HCT116 (cell line): ENCODE results near the gene LNPEP. TPM values are rescaled to one million over a fixed set of nuclear protein-coding genes. Genes with fewer than 3 reads are reported as not detected.
A peak's percentile ranks its signal among the peaks of the same experiment; 100 is the strongest.

Experiments
- ATAC-seq: fragments of 200-7000 bp; cut with Tn5 transposase; 2 replicates; pipeline ENCODE4 v1.9.1; 2020; ENCODE audit warnings: mild to moderate bottlenecking, moderate library complexity
- BruUV-seq: library from RNA; stranded (reverse); fragments of 400-500 nt; replicated peaks from 2 replicates; lab custom pipeline; 2021; lab: Mats Ljungman, UMichigan
- CTCF ChIA-PET: fragments of 300-600 bp; sonication (Branson Sonifier 250); formaldehyde crosslinking; loops from one replicate; lab custom pipeline; 2021; ENCODE audit warnings: antibody characterized with exemption; lab: Charles Lee
- POLR2A ChIA-PET: fragments of 300-600, 350-600 bp; sonication (Branson Sonifier 250); formaldehyde crosslinking; loops from one replicate; lab custom pipeline; 2021; ENCODE audit warnings: antibody characterized with exemption; lab: Charles Lee
- RAD21 ChIA-PET, 2 experiments: fragments of 300-600 bp; sonication (Branson Sonifier 250); formaldehyde crosslinking; loops; one replicate each; lab custom pipeline; 2023; ENCODE audit warnings: low total read pairs in 2 of 2; ENCODE audit not compliant: uncharacterized antibody in 2 of 2, unreplicated experiment in 2 of 2, low non-redundant PET in 1 of 2; lab: Charles Lee
- DNase-seq: peaks from one replicate; pipeline ENCODE4 v3.0.0-alpha.2; 2010; ENCODE audit warnings: low read depth, low spot score
- H2AFZ ChIP-seq: fragments of 200-600 bp; shearing (Covaris generic), sonication (generic); 2 replicates; pipeline ENCODE4 v1.6.1; 2017; ENCODE audit warnings: low read depth, mixed run types, mixed read lengths, antibody characterized with exemption, low read length; ENCODE audit not compliant: poor library complexity, severe bottlenecking
- H3K27ac ChIP-seq: 2 replicates; pipeline ENCODE4 v1.5.1; 2012; ENCODE audit warnings: low read depth, low read length
- H3K27me3 ChIP-seq: fragments of 200-600 bp; sonication (generic); 2 replicates; pipeline ENCODE4 v1.6.1; 2016; ENCODE audit warnings: mixed run types, low read length, mixed read lengths; ENCODE audit not compliant: insufficient read depth
- H3K36me3 ChIP-seq, 2 experiments: fragments of 200-500 bp in 1 of 2; fragments of 200-600 bp in 1 of 2; sonication (Bioruptor generic) in 1 of 2; sonication (generic) in 1 of 2; 2 replicates each; pipeline versions ENCODE4 v1.5.1 to v1.6.1; 2014 to 2016; ENCODE audit warnings: low read length in 2 of 2, inconsistent platforms in 1 of 2, mixed read lengths in 1 of 2, mixed run types in 1 of 2; ENCODE audit not compliant: insufficient read depth in 2 of 2, control insufficient read depth in 1 of 2
- H3K4me1 ChIP-seq, 2 experiments: fragments of 200-600 bp in 1 of 2; sonication (generic) in 1 of 2; 2 replicates each; pipeline versions ENCODE4 v1.5.1 to v1.6.1; 2012 to 2017; ENCODE audit warnings: low read length in 2 of 2, inconsistent platforms in 1 of 2, mild to moderate bottlenecking in 1 of 2, mixed read lengths in 1 of 2, mixed run types in 1 of 2, moderate library complexity in 1 of 2; ENCODE audit not compliant: insufficient read depth in 2 of 2, control insufficient read depth in 1 of 2
- H3K4me2 ChIP-seq: fragments of 200-600 bp; sonication (generic); 2 replicates; pipeline ENCODE4 v1.6.1; 2017; ENCODE audit warnings: mixed run types, low read length, mixed read lengths
- H3K4me3 ChIP-seq, 2 experiments: fragments of 200-600 bp in 1 of 2; sonication (generic) in 1 of 2; replicated peaks in 1 of 2; 2 replicates each; pipeline ENCODE4 v1.5.1; 2011 to 2016; ENCODE audit warnings: low read length in 2 of 2, control low read depth in 1 of 2, low read depth in 1 of 2, mild to moderate bottlenecking in 1 of 2, mixed read lengths in 1 of 2, mixed run types in 1 of 2
- H3K79me2 ChIP-seq: fragments of 200-600 bp; sonication (generic); 2 replicates; pipeline ENCODE4 v1.6.1; 2017; ENCODE audit warnings: mild to moderate bottlenecking, mixed run types, low read length, moderate library complexity, mixed read lengths; ENCODE audit not compliant: insufficient read depth
- H3K9ac ChIP-seq: fragments of 200-600 bp; sonication (generic); 2 replicates; pipeline ENCODE4 v1.6.1; 2016; ENCODE audit warnings: low read length, mixed read lengths
- H3K9me2 ChIP-seq: fragments of 200-600 bp; sonication (generic), shearing (Covaris generic); 2 replicates; pipeline ENCODE4 v1.6.1; 2017; ENCODE audit warnings: mixed run types, mild to moderate bottlenecking, moderate library complexity; ENCODE audit not compliant: insufficient read depth
- H3K9me3 ChIP-seq, 2 experiments: fragments of 200-500 bp in 1 of 2; fragments of 200-600 bp in 1 of 2; sonication (Bioruptor generic) in 1 of 2; sonication (generic) in 1 of 2; 2 replicates each; pipeline ENCODE4 v1.6.1; 2014 to 2017; ENCODE audit warnings: low read length in 2 of 2, mixed read lengths in 2 of 2, inconsistent platforms in 1 of 2, low read depth in 1 of 2, mild to moderate bottlenecking in 1 of 2, mixed run types in 1 of 2, moderate library complexity in 1 of 2; ENCODE audit not compliant: control insufficient read depth in 1 of 2, insufficient read depth in 1 of 2
- H4K20me1 ChIP-seq: fragments of 200-600 bp; sonication (generic), shearing (Covaris generic); 2 replicates; pipeline ENCODE4 v1.6.1; 2017; ENCODE audit warnings: mixed run types, mild to moderate bottlenecking, moderate library complexity; ENCODE audit not compliant: insufficient read depth
- ELF1 ChIP-seq: IDR thresholded peaks from 2 replicates; pipeline ENCODE4 v1.6.1; 2012; ENCODE audit warnings: low read depth, borderline replicate concordance
- POLR2A ChIP-seq: IDR thresholded peaks from 2 replicates; pipeline ENCODE4 v1.7.0; 2011; ENCODE audit warnings: borderline replicate concordance; ENCODE audit not compliant: insufficient read depth, insufficient read length; ENCODE audit errors: extremely low read depth
- POLR2AphosphoS5 ChIP-seq: IDR thresholded peaks from 2 replicates; pipeline ENCODE4 v1.6.1; 2011; ENCODE audit warnings: mild to moderate bottlenecking, low read depth, low read length, moderate library complexity
- SP1 ChIP-seq: IDR thresholded peaks from 2 replicates; pipeline ENCODE4 v1.6.1; 2012; ENCODE audit warnings: low read depth
- intact Hi-C: fragments of 100-400 bp; cut with micrococcal nuclease; formaldehyde crosslinking; loops from 2 replicates; pipeline ENCODE4 v1.10.0; 2022
- total RNA-seq: library from RNA; stranded (reverse); gene quantifications from one replicate; pipeline ENCODE4 v1.2.1, GENCODE V29; 2021; ENCODE audit not compliant: unreplicated experiment
- TF ChIP-seq, protein P1 (sequence below): IDR thresholded peaks from 2 replicates; pipeline ENCODE4 v1.6.1; 2012; ENCODE audit warnings: low read depth

Gene LNPEP
- total RNA-seq, 1 experiment from 2014 or later = 14.9 TPM

- TF ChIP-seq SP1 = no peak
- no peak for TF ChIP-seq POLR2AphosphoS5
- peak; percentile 30; the same call in 1 of the 2 replicates for TF ChIP-seq ELF1
- TF ChIP-seq, protein P1, sequence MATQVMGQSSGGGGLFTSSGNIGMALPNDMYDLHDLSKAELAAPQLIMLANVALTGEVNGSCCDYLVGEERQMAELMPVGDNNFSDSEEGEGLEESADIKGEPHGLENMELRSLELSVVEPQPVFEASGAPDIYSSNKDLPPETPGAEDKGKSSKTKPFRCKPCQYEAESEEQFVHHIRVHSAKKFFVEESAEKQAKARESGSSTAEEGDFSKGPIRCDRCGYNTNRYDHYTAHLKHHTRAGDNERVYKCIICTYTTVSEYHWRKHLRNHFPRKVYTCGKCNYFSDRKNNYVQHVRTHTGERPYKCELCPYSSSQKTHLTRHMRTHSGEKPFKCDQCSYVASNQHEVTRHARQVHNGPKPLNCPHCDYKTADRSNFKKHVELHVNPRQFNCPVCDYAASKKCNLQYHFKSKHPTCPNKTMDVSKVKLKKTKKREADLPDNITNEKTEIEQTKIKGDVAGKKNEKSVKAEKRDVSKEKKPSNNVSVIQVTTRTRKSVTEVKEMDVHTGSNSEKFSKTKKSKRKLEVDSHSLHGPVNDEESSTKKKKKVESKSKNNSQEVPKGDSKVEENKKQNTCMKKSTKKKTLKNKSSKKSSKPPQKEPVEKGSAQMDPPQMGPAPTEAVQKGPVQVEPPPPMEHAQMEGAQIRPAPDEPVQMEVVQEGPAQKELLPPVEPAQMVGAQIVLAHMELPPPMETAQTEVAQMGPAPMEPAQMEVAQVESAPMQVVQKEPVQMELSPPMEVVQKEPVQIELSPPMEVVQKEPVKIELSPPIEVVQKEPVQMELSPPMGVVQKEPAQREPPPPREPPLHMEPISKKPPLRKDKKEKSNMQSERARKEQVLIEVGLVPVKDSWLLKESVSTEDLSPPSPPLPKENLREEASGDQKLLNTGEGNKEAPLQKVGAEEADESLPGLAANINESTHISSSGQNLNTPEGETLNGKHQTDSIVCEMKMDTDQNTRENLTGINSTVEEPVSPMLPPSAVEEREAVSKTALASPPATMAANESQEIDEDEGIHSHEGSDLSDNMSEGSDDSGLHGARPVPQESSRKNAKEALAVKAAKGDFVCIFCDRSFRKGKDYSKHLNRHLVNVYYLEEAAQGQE = no peak
- TF ChIP-seq POLR2A = no peak
- H4K20me1 ChIP-seq = no peaks in the 10 kb centered on the region
- ChIA-PET CTCF (no interaction called here), RAD21 (no interaction called here), POLR2A (no interaction called here)
- no peaks in the 10 kb centered on the region for H3K36me3 ChIP-seq
- DNase-seq (no peak), ATAC-seq (no peak)
- H3K27me3 ChIP-seq = no peaks in the 10 kb centered on the region
- peak overlapping the region; percentile 58 for H2AFZ ChIP-seq
- no TSS peak for BruUV-seq
- peak overlapping the region; percentile 70 to 83 for H3K4me3 ChIP-seq
- peaks cover 25% of the 10 kb centered on the region for H3K79me2 ChIP-seq
- peak overlapping the region; percentile 99 for H3K4me2 ChIP-seq
- no peaks in the 10 kb centered on the region for H3K9me3 ChIP-seq
- intact Hi-C loops = loop anchor here (2.0 to 10.0 kb wide), 2 partner anchors 129 to 229 kb away; partner anchors contain the start of gene ERAP1
- no peaks in the 10 kb centered on the region for H3K9me2 ChIP-seq
- peak overlapping the region; percentile 79 for H3K9ac ChIP-seq
- H3K4me1 ChIP-seq = peaks cover 17 to 36% of the 10 kb centered on the region in 2 experiments; a peak in 3 of 4 replicates
- H3K27ac ChIP-seq = peak overlapping the region; percentile 87
Measured at GRCh38 chr5:96933764-96934707, 1.8 kb upstream of the LNPEP start.
